Astrocyte (in vitro differentiated cells and primary cell): ENCODE measurements around the gene ALK. TPM values are rescaled to one million over a fixed set of nuclear protein-coding genes. Genes with fewer than 3 reads are reported as not detected.

ENCODE experiments used
- DNase-seq: peaks from one replicate; pipeline ENCODE4 v3.0.0-alpha.2; 2010; ENCODE audit warnings: low read depth
- FAIRE-seq: peaks from 2 replicates; lab custom pipeline; 2011; peaks lifted over from hg19 to GRCh38; lab: Jason Lieb, UNC
- H2AFZ ChIP-seq: 2 replicates; pipeline ENCODE4 v1.6.0; 2012; ENCODE audit warnings: low read depth, low read length, inconsistent platforms
- H3K27ac ChIP-seq: 2 replicates; pipeline ENCODE4 v1.5.1; 2011; ENCODE audit warnings: low read depth, low read length, inconsistent platforms
- H3K27me3 ChIP-seq: 2 replicates; pipeline ENCODE4 v1.6.0; 2011; ENCODE audit warnings: low read length, inconsistent platforms; ENCODE audit not compliant: insufficient read depth
- H3K36me3 ChIP-seq: 2 replicates; pipeline ENCODE4 v1.5.1; 2011; ENCODE audit warnings: low read length, inconsistent platforms; ENCODE audit not compliant: insufficient read depth
- H3K4me1 ChIP-seq: 2 replicates; pipeline ENCODE4 v1.5.1; 2011; ENCODE audit warnings: low read length, inconsistent platforms; ENCODE audit not compliant: insufficient read depth
- H3K4me2 ChIP-seq: 2 replicates; pipeline ENCODE4 v1.6.0; 2012; ENCODE audit warnings: low read length, inconsistent platforms
- H3K4me3 ChIP-seq: 2 replicates; pipeline ENCODE4 v1.5.1; 2011; ENCODE audit warnings: low read depth, mild to moderate bottlenecking, low read length, inconsistent platforms; ENCODE audit not compliant: insufficient read depth
- H3K79me2 ChIP-seq: 2 replicates; pipeline ENCODE4 v1.6.0; 2012; ENCODE audit warnings: mild to moderate bottlenecking, low read length, inconsistent platforms; ENCODE audit not compliant: insufficient read depth
- H3K9ac ChIP-seq: 2 replicates; pipeline ENCODE4 v1.6.0; 2012; ENCODE audit warnings: mild to moderate bottlenecking, low read length, inconsistent platforms
- H3K9me3 ChIP-seq: 2 replicates; pipeline ENCODE4 v1.5.1; 2012; ENCODE audit warnings: low read depth, mild to moderate bottlenecking, low read length, inconsistent platforms; ENCODE audit not compliant: insufficient read depth
- H4K20me1 ChIP-seq: 2 replicates; pipeline ENCODE4 v1.6.0; 2012; ENCODE audit warnings: low read length, inconsistent platforms; ENCODE audit not compliant: insufficient read depth
- H3K27ac Mint-ChIP-seq: one replicate; pipeline ENCODE4 v1.8.0; 2021; ENCODE audit warnings: mild to moderate bottlenecking, mixed read lengths; ENCODE audit not compliant: unreplicated experiment
- H3K27me3 Mint-ChIP-seq: one replicate; pipeline ENCODE4 v1.8.0; 2021; ENCODE audit warnings: low read depth, mixed read lengths; ENCODE audit not compliant: unreplicated experiment
- H3K36me3 Mint-ChIP-seq: one replicate; pipeline ENCODE4 v1.8.0; 2021; ENCODE audit warnings: low read depth, mixed read lengths; ENCODE audit not compliant: unreplicated experiment
- H3K4me1 Mint-ChIP-seq: one replicate; pipeline ENCODE4 v1.8.0; 2021; ENCODE audit warnings: low read depth, mixed read lengths; ENCODE audit not compliant: unreplicated experiment
- H3K4me3 Mint-ChIP-seq: one replicate; pipeline ENCODE4 v1.8.0; 2021; ENCODE audit warnings: mild to moderate bottlenecking, moderate library complexity, mixed read lengths; ENCODE audit not compliant: unreplicated experiment
- H3K9me3 Mint-ChIP-seq: one replicate; pipeline ENCODE4 v1.8.0; 2021; ENCODE audit warnings: mild to moderate bottlenecking, mixed read lengths; ENCODE audit not compliant: unreplicated experiment
- EZH2 ChIP-seq: IDR thresholded peaks from 2 replicates; pipeline ENCODE4 v1.6.1; 2012; ENCODE audit warnings: mild to moderate bottlenecking, low read length, inconsistent platforms; ENCODE audit not compliant: insufficient read depth
- total RNA-seq: library from RNA; stranded (reverse); gene quantifications from 2 replicates; pipeline ENCODE4 v1.2.1, GENCODE V29; 2021
- TF ChIP-seq, protein P1 (sequence below): IDR thresholded peaks from 2 replicates; pipeline ENCODE4 v1.5.1; 2011; ENCODE audit warnings: low read depth, mild to moderate bottlenecking, inconsistent platforms, low read length, moderate library complexity; ENCODE audit not compliant: insufficient read depth

ALK gene
- total RNA-seq, 1 donor from 2014 or later: 0.16 TPM

DNA sequence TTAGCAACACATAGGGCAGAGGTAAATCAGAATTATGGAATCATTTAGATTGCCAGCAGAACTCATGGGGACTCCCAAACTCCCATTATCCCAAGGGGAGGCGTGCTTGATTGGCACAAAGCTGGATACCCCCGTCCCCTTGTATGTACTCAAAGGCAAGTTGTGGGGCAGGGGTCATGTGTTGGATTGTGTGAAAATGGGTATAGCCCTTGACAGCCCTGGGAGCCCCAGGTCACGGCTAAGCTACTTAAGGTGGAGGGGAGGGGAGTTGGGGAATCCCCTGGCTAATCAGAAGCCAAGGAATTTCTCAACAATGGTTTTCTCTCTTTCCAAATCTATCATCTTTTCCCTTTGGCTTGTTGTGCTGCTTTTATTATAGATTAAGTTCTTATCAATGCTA lies 773.4 kb downstream of the ALK start:
- no peaks in the 10 kb centered on the region for H4K20me1 ChIP-seq
- H2AFZ ChIP-seq: no peak overlapping the region
- Mint-ChIP-seq H3K27ac (no peak overlapping the region), H3K27me3 (no peaks in the 10 kb centered on the region), H3K4me1 (peaks cover 10% of the 10 kb centered on the region), H3K36me3 (peaks cover 17% of the 10 kb centered on the region), H3K9me3 (no peaks in the 10 kb centered on the region), H3K4me3 (no peak overlapping the region)
- FAIRE-seq: no peak
- H3K36me3 ChIP-seq: peaks cover 16% of the 10 kb centered on the region
- no peaks in the 10 kb centered on the region for H3K79me2 ChIP-seq
- TF ChIP-seq, protein P1, sequence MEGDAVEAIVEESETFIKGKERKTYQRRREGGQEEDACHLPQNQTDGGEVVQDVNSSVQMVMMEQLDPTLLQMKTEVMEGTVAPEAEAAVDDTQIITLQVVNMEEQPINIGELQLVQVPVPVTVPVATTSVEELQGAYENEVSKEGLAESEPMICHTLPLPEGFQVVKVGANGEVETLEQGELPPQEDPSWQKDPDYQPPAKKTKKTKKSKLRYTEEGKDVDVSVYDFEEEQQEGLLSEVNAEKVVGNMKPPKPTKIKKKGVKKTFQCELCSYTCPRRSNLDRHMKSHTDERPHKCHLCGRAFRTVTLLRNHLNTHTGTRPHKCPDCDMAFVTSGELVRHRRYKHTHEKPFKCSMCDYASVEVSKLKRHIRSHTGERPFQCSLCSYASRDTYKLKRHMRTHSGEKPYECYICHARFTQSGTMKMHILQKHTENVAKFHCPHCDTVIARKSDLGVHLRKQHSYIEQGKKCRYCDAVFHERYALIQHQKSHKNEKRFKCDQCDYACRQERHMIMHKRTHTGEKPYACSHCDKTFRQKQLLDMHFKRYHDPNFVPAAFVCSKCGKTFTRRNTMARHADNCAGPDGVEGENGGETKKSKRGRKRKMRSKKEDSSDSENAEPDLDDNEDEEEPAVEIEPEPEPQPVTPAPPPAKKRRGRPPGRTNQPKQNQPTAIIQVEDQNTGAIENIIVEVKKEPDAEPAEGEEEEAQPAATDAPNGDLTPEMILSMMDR: no peak
- TF ChIP-seq EZH2: no peak
- H3K27me3 ChIP-seq: no peaks in the 10 kb centered on the region
- H3K27ac ChIP-seq: no peak overlapping the region
- no peak overlapping the region for H3K4me2 ChIP-seq
- H3K9me3 ChIP-seq: no peaks in the 10 kb centered on the region
- no peaks in the 10 kb centered on the region for H3K4me1 ChIP-seq
- H3K4me3 ChIP-seq: no peak overlapping the region
- no peak overlapping the region for H3K9ac ChIP-seq
- no peak for DNase-seq

DNA sequence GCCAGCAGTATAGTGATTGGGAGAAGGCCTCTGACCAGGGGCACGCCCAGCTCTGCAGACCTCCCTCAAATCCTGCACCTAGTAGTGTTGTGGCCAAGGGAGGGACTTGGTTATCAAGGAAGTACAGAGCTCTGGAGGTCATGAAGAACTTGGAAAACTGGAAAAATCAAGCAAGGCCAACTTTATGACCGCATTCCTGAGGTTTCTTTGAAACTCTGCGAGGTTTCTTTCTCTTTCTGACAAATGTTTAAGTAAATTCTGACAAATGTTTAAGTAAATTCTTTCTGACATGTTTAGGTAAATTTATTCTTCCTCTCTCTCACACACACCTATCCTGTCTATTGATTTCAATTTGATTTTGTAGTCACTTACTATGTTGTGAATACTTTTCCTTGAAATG lies 775.2 kb downstream of the ALK start:
- no peak overlapping the region for H3K27ac Mint-ChIP-seq
- no peak overlapping the region for H3K4me3 ChIP-seq
- DNase-seq (no peak), FAIRE-seq (no peak)
- peaks cover 6% of the 10 kb centered on the region for H4K20me1 ChIP-seq
- no peak overlapping the region for H3K9ac ChIP-seq
- H3K27me3 ChIP-seq: no peaks in the 10 kb centered on the region
- H3K27me3 Mint-ChIP-seq: no peaks in the 10 kb centered on the region
- H3K36me3 ChIP-seq: peaks cover 18% of the 10 kb centered on the region
- H3K79me2 ChIP-seq: peaks cover 9% of the 10 kb centered on the region
- no peaks in the 10 kb centered on the region for H3K9me3 Mint-ChIP-seq
- H3K27ac ChIP-seq: no peak overlapping the region
- no peaks in the 10 kb centered on the region for H3K9me3 ChIP-seq
- H3K36me3 Mint-ChIP-seq: peaks cover 15% of the 10 kb centered on the region
- H3K4me1 ChIP-seq: no peaks in the 10 kb centered on the region
- no peak overlapping the region for H3K4me3 Mint-ChIP-seq
- TF ChIP-seq, protein P1: no peak
- TF ChIP-seq EZH2: no peak
- H3K4me1 Mint-ChIP-seq: peaks cover 10% of the 10 kb centered on the region
- no peak overlapping the region for H3K4me2 ChIP-seq
- no peak overlapping the region for H2AFZ ChIP-seq

DNA sequence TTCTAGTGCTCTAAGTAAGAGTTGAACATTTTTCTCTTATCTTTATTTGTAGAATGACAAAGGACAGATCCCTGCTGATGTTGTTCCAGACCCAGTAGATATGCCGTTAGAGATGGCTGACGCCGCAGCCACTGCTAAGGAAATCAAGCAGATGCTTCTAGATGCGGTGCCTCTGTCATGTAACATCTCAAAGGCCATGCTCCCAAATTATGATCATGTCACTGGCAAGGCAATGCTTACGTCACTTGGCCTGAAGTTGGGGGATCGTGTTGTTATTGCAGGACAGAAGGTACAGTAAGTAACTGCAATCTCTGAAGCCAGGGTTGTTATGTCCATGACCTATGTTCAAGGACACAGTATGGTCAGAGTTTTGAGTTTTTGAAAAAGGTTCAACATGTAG lies 777.7 kb downstream of the ALK start:
- Mint-ChIP-seq H3K27ac (no peak overlapping the region), H3K9me3 (no peaks in the 10 kb centered on the region), H3K36me3 (peaks cover 23% of the 10 kb centered on the region), H3K4me3 (no peak overlapping the region), H3K4me1 (peaks cover 10% of the 10 kb centered on the region), H3K27me3 (no peaks in the 10 kb centered on the region)
- no peak overlapping the region for H2AFZ ChIP-seq
- FAIRE-seq (no peak), DNase-seq (no peak)
- H3K4me1 ChIP-seq: no peaks in the 10 kb centered on the region
- H3K4me2 ChIP-seq: no peak overlapping the region
- no peaks in the 10 kb centered on the region for H3K27me3 ChIP-seq
- no peak overlapping the region for H3K9ac ChIP-seq
- peaks cover 18% of the 10 kb centered on the region for H3K79me2 ChIP-seq
- H3K36me3 ChIP-seq: peaks cover 18% of the 10 kb centered on the region
- no peaks in the 10 kb centered on the region for H3K9me3 ChIP-seq
- H3K27ac ChIP-seq: no peak overlapping the region
- peaks cover 16% of the 10 kb centered on the region for H4K20me1 ChIP-seq
- TF ChIP-seq, protein P1: no peak
- no peak for TF ChIP-seq EZH2
- H3K4me3 ChIP-seq: no peak overlapping the region
